Motor neuron (in vitro differentiated cells): Measurements from ENCODE around the gene MSL3B. TPM values are rescaled to one million over a fixed set of nuclear protein-coding genes. Genes with fewer than 3 reads are reported as not detected.

Experiments used
- ATAC-seq, 8 experiments: fragments of 200-7000 bp; cut with Tn5 transposase; replicated peaks in 6 of 8; 2 replicates each; pipeline ENCODE4 v1.8.0; 2021; ENCODE audit warnings: mild to moderate bottlenecking in 8 of 8, moderate library complexity in 8 of 8
- H3K27ac ChIP-seq, 2 donors: fragments of 250-450 bp; sonication (Bioruptor Pico); 2 replicates each; pipeline ENCODE4 v1.9.0; 2021; ENCODE audit warnings: antibody characterized with exemption in 2 of 2, mild to moderate bottlenecking in 2 of 2, moderate library complexity in 1 of 2
- H3K4me1 ChIP-seq, 2 donors: fragments of 250-450 bp; sonication (Bioruptor Pico); replicated peaks in 1 of 2; 2 replicates each; pipeline ENCODE4 v1.6.1; 2021; ENCODE audit warnings: antibody characterized with exemption in 2 of 2, mild to moderate bottlenecking in 2 of 2, moderate library complexity in 1 of 2
- H3K4me3 ChIP-seq, 5 donors: fragments of 250-450 bp; sonication (Bioruptor Pico); 2 replicates each; pipeline ENCODE4 v1.9.0; 2021; ENCODE audit warnings: antibody characterized with exemption in 5 of 5, mild to moderate bottlenecking in 5 of 5, moderate library complexity in 4 of 5
- WGBS, 10 experiments: fragments of 450-650 bp; shearing (Covaris generic); methylation state at CpG; one replicate each; pipeline ENCODE4 v1.0.0; 2022; 5-methylcytosine and 5-hydroxymethylcytosine counted together
- in situ Hi-C, 9 experiments: fragments of 400-800 bp; cut with MboI; loops; one replicate each; pipeline ENCODE4 v1.15.0; 2021; ENCODE audit warnings: low sequenced_read_pairs in 9 of 9, low pct_unique_long_range_greater_than_20kb in 2 of 9; ENCODE audit not compliant: unreplicated experiment in 9 of 9
- total RNA-seq, 8 experiments: library from RNA; unstranded; fragments of 300-600 nt; gene quantifications; 2 replicates each; pipeline versions ENCODE4 v1.2.3 to v1.2.4, GENCODE V29; 2022

MSL3B gene

DNA sequence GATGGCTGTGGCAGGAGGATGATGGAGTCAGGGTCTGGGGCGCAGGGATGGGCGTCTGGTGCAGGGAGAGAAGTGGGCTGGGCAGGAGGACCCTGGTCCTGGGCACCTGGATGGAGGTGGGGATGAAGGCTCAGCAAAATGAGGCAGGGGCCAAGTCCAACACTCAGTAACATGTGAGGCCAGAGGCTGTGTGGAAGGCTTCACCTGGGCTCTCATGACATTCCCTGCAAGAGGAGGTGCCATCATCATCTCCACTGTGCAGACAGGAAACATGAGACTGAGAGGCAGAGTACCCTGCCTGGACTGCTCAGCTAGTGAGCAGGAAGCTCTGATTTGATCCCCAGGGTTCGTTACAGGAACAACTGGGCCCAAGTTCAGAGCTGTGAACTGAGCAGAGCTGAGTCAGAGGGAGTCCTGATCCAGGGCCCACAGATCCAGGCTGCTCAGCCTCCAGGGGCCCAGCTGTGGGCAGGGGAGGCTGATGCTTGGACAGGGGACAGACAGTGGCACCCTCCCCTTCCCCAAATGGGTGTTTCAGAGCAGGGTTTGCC is 50.8 kb downstream of the MSL3B start:
- Histone ChIP-seq H3K4me1 (peaks cover 0 to 6% of the 10 kb centered on the region in 2 donors), H3K4me3 (no peak overlapping the region), H3K27ac (no peak overlapping the region)
- 52 to 100% (median 57%) methylated on average over 2 to 3 of the region's 3 CpGs; no CpG with 5 or more reads in 7 of the 10 experiments for WGBS, 10 experiments
- peak in 1 of 8 experiments; percentile 11 for ATAC-seq
- in situ Hi-C loops: no loop called here

DNA sequence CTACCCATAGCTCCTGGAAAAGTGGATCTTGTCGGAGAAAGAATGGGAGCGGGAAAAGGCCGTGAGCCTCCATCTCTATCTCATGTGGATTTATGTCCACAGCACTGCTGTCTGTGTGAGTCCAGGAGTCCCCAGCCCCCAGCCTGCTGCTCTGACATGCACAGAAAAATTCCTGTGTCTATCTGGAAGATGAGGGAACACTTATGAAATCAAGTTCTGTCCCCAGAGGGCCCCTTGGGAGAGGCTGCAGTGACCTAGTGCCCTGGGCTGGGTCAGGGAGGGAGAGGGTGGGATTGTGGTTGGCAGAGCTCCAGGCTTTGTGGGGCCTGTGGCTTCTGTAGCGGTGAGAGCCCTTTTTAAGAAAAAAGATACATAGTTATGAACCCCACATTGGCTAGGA is 51.4 kb downstream of the MSL3B start:
- H3K4me1 ChIP-seq: peaks cover 0 to 6% of the 10 kb centered on the region in 2 donors
- H3K27ac ChIP-seq: no peak overlapping the region
- ATAC-seq: peak in 1 of 8 experiments; percentile 4
- 17 to 89% (median 51%) methylated on average over 1 to 4 of the region's 4 CpGs; no CpG with 5 or more reads in 6 of the 10 experiments for WGBS, 10 experiments
- no peak overlapping the region for H3K4me3 ChIP-seq
- in situ Hi-C loops: no loop called here

DNA sequence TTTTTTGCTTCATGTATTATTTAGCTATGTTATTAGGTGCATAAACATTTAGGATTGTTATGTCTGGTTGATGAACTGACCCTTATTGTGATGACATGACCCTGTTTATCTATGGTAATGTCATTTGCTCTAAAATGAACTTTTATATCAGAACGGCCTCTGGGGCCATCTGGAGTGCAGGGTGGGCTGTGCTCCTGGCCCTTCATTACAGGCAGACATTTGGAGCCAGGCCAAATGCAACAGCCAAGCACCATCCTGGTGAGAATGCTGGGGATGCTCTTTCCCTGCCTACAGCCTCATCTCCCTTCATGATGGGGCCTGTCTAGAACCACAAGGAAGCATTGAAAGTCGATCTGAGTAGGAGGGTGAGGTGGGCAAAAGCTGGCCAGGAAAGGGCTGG is 51.9 kb downstream of the MSL3B start:
- 0 to 63% (median 37%) methylated on average over 1 to 2 of the region's 2 CpGs; no CpG with 5 or more reads in 5 of the 10 experiments for WGBS, 10 experiments
- no peak overlapping the region for H3K4me3 ChIP-seq
- H3K4me1 ChIP-seq: peaks cover 0 to 6% of the 10 kb centered on the region in 2 donors
- in situ Hi-C loops: no loop called here
- no peak overlapping the region for H3K27ac ChIP-seq
- ATAC-seq: peak in 1 of 8 experiments; percentile 47

DNA sequence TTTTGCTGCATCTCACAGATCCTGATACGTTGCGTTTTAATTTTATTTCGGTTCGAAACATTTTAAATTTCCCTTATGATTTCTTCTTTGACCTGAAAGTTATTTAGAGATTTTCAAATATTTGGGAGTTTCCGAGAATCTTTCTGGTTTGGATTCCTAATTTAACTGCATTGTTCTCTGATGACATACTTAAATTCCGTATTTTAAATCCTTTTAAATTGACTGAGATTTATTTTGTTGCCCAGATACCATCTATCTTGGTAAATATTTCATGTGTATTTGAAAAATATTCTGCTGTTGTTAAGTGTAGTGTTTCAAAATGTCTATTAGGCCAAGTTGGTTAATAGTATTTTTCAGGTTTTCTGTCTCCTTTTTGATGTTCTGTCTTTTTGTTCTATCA is 52.3 kb downstream of the MSL3B start:
- peaks cover 0 to 6% of the 10 kb centered on the region in 2 donors for H3K4me1 ChIP-seq
- no peak overlapping the region for H3K27ac ChIP-seq
- no peak for ATAC-seq
- 26 to 100% (median 80%) methylated on average over 2 to 6 of the region's 6 CpGs for WGBS, 10 experiments
- in situ Hi-C loops: no loop called here
- no peak overlapping the region for H3K4me3 ChIP-seq

Other genes with a start within 250 kb of the MSL3B start
- 10 to 100 TPM in 1 of 8 experiments, under 1 TPM in 4, not detected in 3; 0.14 to 11.1 (median 0.40) TPM for gene UGT1A10, start 231.9 kb downstream of the MSL3B start, total RNA-seq
- gene UGT1A9, start 196.5 kb downstream of the MSL3B start, total RNA-seq: 1 to 10 TPM in 1 of 8 experiments, under 1 TPM in 3, not detected in 4; 0.19 to 2.3 (median 0.45) TPM
- gene UGT1A7, start 186.5 kb downstream of the MSL3B start, total RNA-seq: 10 to 100 TPM in 1 of 8 experiments, 1 to 10 TPM in 2, under 1 TPM in 3, not detected in 2; 0.09 to 41.0 (median 0.82) TPM
- 1 to 10 TPM in 4 of 8 experiments, under 1 TPM in 1, not detected in 3; 0.21 to 6.9 (median 1.2) TPM for gene UGT1A6, start 175.5 kb downstream of the MSL3B start, total RNA-seq
- 1 to 10 TPM in 1 of 8 experiments, under 1 TPM in 2, not detected in 5; 0.09 to 1.4 (median 0.47) TPM for gene UGT1A5, start 155.5 kb downstream of the MSL3B start, total RNA-seq
- 1 to 10 TPM in 1 of 8 experiments, under 1 TPM in 3, not detected in 4; 0.08 to 2.3 (median 0.24) TPM for gene UGT1A4, start 149.7 kb downstream of the MSL3B start, total RNA-seq
- gene UGT1A3, start 139.3 kb downstream of the MSL3B start, total RNA-seq: under 1 TPM in 3 of 8 experiments, not detected in 5; 0.24 to 0.76 (median 0.31) TPM
- gene UGT1A1, start 108.1 kb downstream of the MSL3B start, total RNA-seq: 1 to 10 TPM in 1 of 8 experiments, under 1 TPM in 4, not detected in 3; 0.09 to 1.6 (median 0.19) TPM
- under 1 TPM in 3 of 8 experiments, not detected in 5; 0.29 to 0.66 (median 0.31) TPM for gene MROH2A, start 90.1 kb downstream of the MSL3B start, total RNA-seq
- gene HJURP, start 13.9 kb downstream of the MSL3B start, total RNA-seq: 10 to 100 TPM in 3 of 8 experiments, 1 to 10 TPM in 3, under 1 TPM in 2; 0.71 to 27.9 (median 2.4) TPM
- 1 to 10 TPM in 4 of 8 experiments, under 1 TPM in 3, not detected in 1; 0.16 to 4.1 (median 1.7) TPM for gene TRPM8, start 49.0 kb upstream of the MSL3B start, total RNA-seq
- not detected for gene SPP2, start 182.3 kb upstream of the MSL3B start, total RNA-seq